NCI-H345 (cell line): ENCODE results near the gene INTS11.

Experiments
- DNase-seq: peaks from one replicate; lab custom pipeline; 2025; lab: John Stamatoyannopoulos, UW

Gene INTS11

DNA sequence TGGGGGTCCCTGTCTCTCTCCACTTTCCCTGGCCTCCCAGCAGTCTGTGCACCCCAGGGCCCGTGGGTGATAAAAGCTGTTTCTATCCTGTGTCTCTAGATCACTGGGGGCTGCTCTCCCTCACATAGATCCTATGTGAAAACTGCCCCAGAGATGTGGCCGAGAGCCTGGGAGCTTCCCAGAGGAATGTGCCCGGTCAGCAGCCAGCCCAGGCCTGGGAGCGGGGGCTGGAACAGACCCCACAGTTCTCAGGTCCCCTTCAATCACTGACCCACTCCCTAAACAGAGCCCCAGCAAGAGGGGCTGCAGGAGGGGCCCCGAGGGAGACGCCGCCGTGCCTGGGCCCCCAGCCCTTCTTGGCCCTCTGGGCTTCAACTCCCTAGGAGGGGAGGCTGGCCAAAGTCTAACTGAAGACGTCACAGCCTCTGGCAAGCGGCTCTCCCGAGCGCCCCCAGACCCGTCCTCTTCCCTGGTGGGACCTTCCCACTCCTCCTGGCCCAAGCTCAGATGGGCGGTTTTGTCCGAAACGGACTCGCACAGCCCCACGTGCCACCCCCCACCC is 33.5 kb upstream of the INTS11 start:
- no peak for DNase-seq

DNA sequence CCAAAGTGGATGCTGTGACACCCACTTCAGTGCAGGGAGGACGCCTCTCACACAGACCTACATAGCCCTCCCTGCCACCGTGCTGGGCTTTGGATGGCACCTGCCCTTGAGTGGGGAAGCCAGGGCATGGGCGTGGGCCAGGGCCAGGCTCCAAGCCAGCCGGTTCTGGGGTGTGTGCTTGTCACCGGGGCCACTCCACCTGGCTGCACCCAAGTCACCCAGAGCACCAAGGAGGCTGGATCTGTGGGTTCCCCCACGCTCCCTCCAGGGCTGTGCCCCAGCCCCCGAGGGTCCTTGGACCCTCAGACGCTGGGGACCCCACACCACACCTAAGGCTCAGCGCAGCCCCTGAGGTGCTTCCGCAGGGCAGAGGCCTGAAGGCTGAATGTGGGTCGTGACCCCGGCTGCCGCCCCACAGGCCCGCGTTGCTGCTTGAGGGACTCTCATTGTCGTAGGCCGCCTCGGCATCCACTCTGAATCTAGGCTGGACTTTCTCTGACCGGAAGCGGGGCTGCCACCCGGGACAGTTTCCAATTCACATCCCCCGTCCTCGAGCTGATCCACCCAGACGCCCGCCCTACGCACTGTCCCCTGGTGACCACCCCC is 32.4 kb upstream of the INTS11 start:
- no peak for DNase-seq

DNA sequence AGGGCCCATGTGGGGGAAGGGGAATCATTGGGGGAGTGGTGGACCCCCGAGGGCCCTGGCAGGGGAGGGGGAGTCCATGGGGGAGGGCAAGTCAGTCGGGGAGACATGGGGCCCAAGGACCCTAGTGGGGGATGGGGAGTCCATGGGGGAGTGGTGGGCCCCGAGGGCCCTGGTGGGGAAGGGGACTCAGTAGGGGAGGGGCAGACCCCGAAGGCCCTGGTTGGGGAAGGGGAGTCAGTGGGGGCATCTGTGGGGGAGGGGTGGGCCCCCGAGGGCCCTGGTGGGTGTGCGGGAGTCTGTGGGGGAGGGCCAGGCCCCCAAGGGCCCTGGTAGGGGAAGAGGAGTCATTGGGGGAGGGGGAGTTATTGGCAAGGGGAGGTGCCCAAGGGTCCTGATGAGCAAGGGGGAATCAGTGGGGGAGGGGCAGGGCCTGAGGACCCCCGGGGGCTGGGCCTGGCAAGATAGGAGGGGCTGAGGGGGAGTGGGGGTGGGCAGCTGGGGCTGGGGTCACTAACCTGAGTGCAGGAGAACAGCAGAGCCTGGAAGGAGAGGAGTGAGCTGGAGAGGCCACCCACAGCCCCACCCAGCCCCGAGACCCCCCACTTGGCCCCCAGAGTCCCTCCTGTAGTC is 31.8 kb upstream of the INTS11 start:
- DNase-seq, result no peak

DNA sequence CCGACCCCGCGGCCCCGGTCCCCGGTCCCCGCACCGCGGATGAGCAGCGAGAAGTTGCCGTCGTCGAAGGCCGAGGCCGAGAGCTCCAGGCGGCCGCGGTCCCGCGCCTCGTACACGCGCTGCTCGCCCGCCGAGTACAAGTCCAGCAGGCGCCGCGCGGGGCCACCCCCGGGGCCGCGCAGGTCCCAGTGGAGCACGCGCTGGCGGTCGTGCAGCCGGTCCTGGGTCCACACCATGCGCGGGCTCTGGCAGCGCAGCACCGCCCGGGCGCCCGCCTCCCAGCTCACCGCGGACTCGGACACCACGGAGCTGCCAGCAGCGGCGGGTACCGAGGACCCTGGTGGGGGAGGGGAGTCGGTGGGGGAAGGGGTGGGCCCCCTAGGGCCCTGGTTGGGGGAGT is 31.0 kb upstream of the INTS11 start:
- DNase-seq, result peak; percentile 40

DNA sequence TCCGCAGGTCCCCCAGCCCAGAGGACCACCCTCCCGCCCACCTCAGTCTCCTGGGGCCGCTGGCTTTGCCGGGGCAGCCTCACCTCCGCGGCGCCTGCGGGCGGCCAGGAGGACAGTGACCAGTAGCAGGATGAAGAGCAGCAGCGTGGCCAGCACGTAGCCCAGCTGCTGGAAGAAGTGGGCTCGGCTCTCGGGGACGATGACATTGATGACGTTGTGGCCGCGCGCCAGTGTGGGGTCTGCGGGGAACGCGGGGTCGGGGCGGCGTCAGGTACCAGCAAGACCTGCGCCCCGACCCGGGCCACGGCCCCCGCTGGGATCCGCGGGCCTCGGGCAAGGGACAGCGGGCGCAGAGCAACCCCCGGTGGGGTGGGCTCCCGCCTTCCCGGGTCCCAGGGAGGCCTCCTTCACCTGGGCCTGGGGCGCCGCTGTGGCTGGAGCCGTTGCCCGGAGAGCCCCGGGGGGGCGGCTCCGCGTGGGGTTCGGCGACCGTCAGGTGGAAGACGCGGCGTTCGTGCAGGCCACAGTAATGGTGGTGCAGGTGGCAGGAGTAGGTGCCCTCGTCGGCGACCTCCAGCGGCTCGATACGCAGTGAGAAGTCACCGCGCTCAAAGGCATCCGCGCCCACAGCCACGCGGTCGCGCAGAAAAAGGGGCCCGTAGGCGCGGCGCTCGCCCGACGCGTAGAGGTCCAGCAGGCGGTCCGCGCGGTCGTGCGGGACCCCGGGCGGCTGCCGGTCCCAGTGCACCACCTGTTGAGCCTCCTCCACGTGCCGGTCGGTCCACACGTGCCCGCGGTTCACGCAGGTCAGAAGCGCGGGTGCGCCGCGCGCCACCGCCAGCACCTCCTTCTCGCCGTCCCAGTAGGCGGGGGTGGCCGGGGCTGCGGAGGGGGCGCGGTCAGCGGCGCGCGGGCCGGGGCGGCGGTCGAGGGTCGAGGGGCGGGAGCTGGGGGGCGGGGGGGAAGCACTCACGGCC is 30.1 kb upstream of the INTS11 start:
- no peak for DNase-seq

DNA sequence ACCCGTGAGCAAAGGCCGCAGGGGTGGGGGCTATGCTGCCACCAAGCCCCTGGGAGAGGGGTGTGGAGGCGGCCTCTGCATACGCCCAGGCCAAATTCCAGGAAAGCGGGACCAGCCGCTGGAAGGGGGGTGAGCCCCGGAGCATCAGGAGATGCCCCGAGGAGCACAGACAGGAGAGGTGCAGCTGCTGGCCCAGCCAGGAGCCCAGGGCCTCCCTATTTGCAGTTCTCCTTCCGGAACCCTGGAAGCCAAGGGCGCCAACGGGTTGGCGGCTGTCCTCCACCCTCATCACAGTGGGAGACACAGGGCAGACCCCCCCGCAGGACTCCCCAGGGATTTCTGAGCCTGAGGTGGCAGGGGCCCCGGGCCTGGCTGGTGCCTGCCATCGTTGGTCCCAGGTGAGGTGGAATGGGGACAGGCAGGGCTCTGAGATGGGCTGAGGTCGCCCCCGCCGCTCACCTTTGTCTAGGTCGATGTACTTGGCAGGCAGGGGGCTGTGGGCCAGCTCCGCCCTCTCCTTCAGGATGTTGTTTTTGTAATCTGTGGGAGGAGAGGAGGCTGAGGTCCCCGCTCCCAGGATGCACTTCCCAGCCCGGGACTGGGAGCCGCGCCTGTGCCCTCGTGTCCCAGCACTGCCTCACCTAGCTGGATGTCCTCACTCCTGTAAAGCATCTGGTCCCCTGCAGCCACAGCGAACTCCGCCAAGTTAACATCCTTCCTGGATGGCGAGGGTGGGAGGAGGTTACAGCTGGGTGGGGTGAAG is 29.1 kb upstream of the INTS11 start:
- peak; percentile 47 for DNase-seq

DNA sequence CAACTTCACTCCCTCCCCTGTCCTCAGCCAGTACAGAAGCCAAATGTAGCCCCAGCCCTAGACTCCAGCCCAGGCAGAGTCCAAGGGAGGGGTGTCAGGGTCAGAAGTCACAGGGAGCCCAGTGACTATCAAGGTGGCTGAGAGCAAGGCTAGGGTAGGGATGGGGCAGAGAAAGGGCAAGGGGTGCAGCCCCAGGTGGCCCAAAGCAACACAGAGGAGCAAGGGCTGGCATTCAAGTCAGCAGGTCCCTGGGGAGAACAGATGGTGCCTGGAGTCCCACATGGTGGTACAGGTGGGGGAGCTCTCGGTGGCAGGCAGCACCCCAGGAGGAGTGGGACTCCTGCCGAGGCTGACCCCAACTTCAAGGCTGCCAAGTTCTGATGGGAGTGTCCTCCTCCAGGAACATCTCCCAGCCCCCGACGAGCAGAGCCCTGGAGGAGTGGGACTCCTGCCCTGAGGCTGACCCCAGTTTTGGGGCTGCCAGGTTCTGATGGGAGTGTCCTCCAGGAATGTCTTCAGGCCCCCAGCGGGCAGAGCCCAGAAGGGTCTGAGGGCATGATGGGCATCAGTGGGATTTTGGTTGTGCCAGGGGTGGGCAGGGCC is 28.4 kb upstream of the INTS11 start:
- DNase-seq, result peak; percentile 19

DNA sequence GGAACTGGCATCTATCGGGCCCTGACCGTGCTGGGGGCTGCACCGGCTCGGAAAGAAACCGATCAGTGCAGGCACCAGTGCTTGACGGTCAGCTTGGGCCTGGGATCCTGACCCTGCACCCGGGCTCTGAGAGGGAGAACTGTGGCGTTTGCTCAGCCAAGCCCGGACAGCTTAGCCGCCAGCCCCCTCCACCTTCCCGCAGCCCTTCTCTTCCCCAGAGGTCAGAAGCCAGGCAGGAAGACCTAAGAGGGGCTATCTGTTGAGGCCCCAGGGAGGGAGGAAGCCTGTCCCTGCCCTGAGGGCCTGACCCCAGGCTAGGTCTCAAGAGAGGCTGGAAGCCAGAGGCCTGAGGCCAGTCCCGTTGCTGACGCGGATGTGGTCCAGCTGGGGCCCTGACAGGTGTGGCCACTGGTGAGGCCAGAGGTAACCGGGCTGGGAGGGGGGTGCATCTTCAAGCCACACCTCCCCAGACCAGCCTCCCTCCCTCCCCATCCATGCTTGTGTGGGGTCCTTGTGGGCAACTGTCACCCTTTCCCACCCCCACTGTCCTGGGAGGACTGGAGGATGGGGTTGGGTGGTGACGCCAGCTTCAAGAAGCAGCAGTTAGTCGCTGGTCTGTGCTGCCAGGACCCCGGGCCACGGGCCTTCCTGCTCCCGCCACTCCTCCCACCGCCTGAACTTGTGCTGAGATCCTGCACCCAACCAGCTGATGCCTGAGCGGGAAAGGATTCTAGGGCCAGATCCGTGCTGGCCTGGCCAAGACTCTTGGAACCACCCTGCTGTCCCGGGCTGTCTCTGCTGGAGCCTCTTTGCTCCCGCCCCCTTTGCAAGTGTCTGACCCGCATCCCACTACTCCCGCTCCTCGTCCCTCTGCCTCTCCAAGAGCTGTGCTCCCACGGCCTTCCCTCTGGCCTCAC is 27.3 kb upstream of the INTS11 start:
- DNase-seq, result no peak

DNA sequence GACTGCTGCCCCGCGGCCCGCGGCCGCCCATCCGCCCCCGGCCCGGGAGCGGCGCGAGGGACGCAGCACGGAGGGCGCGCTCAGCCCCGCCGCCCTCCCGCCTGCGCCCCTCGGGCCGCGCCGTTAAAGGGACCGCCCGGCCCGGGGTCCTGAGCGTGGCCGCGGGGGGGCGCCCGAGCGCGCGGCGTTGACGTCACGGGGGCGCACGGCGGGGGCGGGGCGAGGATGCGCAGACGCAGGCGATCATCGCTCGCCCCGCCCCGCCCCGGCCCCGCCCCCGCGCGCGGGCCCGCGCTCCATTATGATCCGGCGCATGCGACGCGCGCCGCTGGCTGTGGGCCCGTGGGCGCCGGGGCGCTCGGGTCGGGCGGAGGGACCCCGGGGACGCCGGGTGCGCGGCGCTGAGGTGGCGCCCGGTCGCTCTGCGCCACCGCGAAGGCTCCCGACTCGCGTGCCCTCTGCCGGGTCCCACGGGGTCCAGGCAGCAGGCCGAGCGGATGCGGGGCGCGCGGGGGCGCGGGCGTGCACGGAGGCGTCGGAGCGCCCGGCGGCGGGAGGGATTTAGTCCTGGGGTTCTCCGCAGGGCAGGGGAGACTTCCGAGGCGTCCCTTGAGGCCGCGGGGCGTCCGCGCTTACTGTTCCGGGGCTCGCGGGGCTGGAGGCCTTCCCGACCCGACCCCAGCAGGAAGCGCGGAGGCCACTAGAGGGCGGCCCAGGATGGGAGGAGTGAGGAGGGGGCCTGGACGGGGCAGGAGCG is 25.0 kb upstream of the INTS11 start, which contains the start of gene DVL1:
TSS of gene DVL1 (minus strand) at position 163 of the 757 bp plus-strand sequence. CDS start 353 bp downstream, outside the sequence.
- DNase-seq, result peak; percentile 80

DNA sequence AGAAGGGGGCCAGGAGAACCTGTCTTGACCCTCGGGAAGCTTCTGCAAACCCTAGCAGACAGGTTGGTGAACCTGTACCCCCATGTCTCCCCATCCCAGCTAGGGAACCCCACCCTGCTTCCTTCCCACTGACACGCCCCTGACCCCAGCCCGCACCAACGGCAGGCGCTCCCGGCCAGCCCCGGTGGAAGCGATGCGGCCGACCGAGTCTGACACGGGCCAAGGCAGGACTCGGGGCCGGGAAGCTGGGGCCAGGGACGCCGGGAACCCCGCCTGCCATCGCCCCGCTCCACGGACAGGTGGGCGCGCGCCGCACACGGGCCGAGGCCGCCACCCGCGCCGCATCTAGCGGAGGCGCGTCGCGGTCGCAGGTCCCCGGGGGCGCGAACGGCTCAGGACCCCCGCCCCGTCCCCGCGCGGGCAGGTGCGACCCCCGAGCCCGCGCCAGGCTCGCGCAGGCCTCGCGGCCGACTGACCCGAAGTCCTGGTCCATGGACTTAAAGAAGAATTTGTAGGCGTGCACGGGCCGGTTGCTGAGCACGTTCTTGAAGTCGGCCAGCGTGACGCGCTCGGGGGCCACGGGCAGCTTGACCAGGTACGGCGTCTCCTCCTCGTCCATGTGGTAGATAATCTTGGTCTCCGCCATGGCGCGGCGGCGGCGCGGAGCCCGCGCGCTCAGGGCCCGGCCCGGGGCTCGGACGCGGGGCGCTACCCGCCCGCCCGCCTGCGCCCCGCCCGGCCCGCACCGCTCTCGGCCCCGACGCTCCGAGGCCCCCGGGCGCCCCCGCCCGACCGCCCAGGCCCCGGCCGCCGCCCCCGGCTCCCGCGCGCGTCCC is 24.2 kb upstream of the INTS11 start:
- DNase-seq, result no peak

DNA sequence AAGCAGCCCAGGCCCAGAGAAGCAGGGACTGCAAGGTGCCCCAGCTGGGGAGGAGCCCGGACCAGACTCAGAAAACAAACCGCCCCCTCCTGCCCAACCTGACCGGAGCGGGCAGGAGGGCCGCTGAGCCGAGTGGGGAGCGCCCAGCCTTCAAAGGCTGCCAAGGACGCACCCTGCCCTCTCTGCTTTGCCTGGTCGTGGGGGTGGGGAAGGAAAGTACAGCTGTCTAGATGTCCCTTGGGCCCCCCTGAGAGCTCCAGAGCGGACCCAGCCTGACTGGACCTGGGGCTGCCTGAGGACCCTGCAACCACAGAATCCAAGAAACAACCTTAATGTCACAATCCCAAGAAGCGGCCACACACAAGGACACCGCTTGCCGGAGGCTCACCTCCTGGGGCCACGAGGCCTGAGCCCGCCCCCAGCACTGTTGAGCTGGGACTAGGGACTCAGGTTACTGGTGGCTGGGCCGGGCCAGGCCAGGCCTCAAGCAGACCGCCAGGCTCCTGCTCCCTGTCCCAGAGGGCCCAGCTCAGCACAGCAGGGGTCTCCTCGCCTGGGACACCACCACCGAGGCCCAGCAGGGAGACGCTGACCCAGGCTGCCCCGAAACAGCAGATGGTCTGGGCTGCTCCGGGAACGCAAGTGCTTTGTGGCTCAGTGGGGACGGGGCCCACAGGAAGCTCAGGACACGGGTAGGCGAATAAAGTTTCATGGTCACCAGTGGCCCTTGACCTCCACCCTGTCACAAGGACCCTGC is 23.4 kb upstream of the INTS11 start:
- no peak for DNase-seq

DNA sequence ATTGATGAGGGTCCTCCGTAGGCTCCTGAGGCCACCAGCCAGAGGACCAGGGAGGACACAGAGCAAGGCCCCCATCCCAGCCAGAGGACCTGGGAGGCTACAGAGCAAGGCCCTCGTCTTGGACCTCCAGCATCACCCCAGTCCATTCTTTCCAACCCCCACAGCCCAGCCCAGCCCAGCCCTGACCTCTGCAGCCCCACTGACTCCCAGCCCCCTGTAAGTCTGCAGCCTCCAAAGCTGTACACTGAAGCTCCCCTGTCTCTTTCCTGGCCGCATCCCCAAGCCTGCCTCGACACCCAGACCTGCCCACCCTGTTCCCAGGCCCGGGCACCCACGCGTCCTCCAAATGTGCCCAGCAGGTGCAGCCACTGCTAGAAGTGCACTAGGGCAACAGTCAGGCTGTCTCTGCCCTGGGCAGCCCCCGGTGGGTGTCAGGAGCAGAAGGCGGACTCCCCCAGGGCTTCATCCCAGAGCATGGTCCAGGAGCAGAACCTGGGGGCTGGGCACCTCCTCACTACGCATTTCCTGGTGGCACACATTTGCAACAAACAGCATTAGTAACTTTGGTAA is 22.7 kb upstream of the INTS11 start:
- no peak for DNase-seq

DNA sequence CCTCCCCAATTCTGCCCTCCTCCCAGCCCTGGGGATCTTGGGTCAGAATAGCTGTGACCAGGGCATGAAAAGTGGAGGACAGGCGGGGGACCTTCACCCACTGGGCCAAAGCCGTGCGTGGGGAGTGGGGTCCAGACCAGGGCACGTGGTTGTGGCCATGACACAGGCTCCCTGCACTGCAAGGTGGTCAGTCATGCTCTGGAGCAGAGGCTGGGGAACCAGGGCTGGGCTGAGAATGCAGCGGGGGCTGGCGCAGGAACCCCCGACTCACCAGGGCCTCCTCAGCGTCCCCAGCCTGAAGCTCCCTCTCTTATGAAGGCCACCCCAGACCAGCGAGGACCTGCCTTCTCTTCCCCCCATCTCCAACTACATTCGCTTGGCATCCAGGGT is 22.0 kb upstream of the INTS11 start:
- DNase-seq, result no peak

DNA sequence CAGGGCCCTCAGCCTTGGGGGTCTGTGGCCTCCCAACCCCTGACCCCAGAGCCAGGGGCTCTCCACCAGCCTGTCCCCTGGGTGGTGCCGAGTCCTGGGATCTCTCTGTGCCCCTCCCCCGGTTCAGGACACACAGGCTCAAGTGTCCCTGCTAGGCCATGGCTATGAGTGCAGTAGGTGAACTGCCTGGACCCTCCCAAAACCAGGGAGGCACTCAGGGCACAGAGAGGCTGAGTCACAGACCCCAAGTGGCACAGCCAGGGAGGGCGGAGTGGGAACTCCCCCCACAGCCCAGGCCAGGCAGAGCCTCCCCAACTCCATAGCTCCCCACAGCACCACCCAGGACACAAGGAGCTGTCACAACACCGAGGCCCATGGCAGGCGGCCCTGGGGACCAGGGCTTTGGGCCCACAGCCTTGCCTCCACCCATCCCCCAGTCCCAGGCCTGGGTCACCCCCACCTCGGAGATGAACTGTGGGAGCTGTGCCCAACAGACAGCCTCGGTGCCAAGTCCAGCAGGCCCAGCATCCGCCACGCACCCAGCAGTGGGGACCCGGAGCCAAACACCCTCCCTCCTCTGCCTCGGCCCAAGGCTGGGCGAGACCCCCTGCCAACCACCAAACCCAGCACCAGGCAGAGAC is 21.5 kb upstream of the INTS11 start:
- no peak for DNase-seq

DNA sequence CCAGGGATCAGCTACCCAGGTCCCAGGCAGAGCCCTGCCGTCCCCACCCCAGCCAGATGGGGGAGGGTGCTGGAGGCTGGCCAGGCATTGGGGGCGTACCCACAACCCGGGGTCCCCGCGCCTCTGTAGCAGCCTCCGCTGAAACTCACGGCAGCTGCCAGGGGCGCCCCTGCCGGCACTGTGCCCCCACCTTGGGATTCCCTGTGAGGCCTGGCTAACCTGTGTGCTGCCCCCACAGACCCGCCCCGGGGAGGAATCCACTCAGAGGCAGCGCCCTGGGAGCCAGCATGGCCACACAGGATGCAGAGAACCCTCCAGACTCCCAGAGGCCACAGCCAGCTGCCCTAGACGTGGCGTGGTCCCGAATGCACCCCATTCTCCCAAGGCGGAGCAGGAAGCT is 20.9 kb upstream of the INTS11 start:
- DNase-seq, result no peak

DNA sequence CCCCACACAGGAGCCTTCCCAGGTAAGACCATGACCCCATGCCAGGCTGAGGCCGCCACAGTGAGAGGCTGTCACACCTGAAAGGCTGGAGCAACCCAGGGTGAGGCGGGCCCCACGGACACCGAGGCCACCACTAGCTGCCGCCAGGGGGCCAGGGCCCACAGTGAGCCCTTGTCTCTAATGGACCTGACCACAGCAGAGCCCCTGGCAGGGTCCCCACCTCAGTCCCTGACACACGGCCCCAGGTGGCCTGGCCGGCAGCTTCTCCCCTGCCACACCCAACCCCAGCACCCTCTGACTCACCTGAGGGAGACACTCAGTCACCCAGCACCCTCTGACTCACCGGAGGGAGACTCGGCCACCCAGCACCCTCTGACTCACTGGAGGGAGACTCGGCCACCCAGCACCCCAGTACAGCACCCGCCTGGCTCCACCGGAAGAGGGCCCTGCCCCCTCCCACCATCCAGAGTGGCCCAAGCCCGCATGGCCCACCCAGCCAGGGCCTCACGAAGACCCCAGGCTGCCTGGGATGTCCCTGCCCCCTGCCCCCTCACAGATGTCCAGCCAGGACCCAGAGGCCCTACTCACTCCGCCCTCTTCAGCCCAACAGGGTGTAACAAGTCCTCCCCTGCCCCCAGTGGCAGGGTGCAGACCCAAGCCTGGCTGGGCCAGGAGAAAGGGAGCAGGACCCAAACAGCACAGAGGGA is 20.3 kb upstream of the INTS11 start:
- DNase-seq, result no peak
